ENCODE results near the gene SKI. TPM values are rescaled to one million over a fixed set of nuclear protein-coding genes. Genes with fewer than 3 reads are reported as not detected.

Gene SKI
- total RNA-seq, 1 experiment from 2014 or later, result 28.3 TPM

- ATAC-seq (no peak), DNase-seq (no peak)
- ChIA-PET CTCF (interaction anchor here (1.0 kb wide), 1 partner anchor 112 kb away, joined by 3 read pairs; no protein-coding TSS in a partner anchor), POLR2A (ENCODE audit: unreplicated experiment) (no interaction called here)
- H3K4me2 ChIP-seq (ENCODE audit: low read length), result no peak overlapping the region
- no peak overlapping the region for H3K4me3 ChIP-seq (ENCODE audit: low read length)
- peaks cover 42% of the 10 kb centered on the region for H3K4me1 ChIP-seq (ENCODE audit: insufficient read depth, low read length)
- H3K27ac ChIP-seq (ENCODE audit: low read length), result no peak overlapping the region
- H3K9ac ChIP-seq (ENCODE audit: low read length), result no peak overlapping the region
- TF ChIP-seq EZH2phosphoT487 (IDR thresholded peaks at IDR 0.05; ENCODE audit: borderline replicate concordance, low read length) (no peak), CTCF (conservative IDR thresholded peaks at IDR 0.05; ENCODE audit: low read depth, low read length) (no peak), EZH2 (IDR thresholded peaks at IDR 0.05; ENCODE audit: low read length, unreplicated experiment) (no peak)
- no TSS peak for BruUV-seq (replicated peaks)
- no peaks in the 10 kb centered on the region for H3K9me2 ChIP-seq (replicated peaks; ENCODE audit: low read length)
- no peaks in the 10 kb centered on the region for H3K36me3 ChIP-seq (ENCODE audit: low read depth, low read length)
- no peak overlapping the region for H2AFZ ChIP-seq (ENCODE audit: low read length)
- no peaks in the 10 kb centered on the region for H4K20me1 ChIP-seq (ENCODE audit: low read length)
- intact Hi-C loops (cut with micrococcal nuclease), result no loop called here
- H3K27me3 ChIP-seq (ENCODE audit: low read length), result no peaks in the 10 kb centered on the region
- H3K9me3 ChIP-seq (ENCODE audit: low read length), result no peaks in the 10 kb centered on the region
- no peaks in the 10 kb centered on the region for H3F3A ChIP-seq (ENCODE audit: low read length, unreplicated experiment)
- peaks cover 13% of the 10 kb centered on the region for H3K79me2 ChIP-seq (ENCODE audit: low read length)
Observed at GRCh38 chr1:2202843-2203601, 25.1 kb upstream of the SKI start.

GRCh38 chr1:2203671-2204414, 24.3 kb upstream of the SKI start:
- intact Hi-C loops (cut with micrococcal nuclease), result no loop called here
- no peaks in the 10 kb centered on the region for H3K27me3 ChIP-seq (ENCODE audit: low read length)
- no peaks in the 10 kb centered on the region for H3F3A ChIP-seq (ENCODE audit: low read length, unreplicated experiment)
- peak overlapping the region; percentile 64 for H3K4me3 ChIP-seq (ENCODE audit: low read length)
- ATAC-seq (no peak), DNase-seq (no peak)
- H3K9me2 ChIP-seq (replicated peaks; ENCODE audit: low read length), result no peaks in the 10 kb centered on the region
- peaks cover 13% of the 10 kb centered on the region for H3K79me2 ChIP-seq (ENCODE audit: low read length)
- H3K9ac ChIP-seq (ENCODE audit: low read length), result no peak overlapping the region; the same call in 1 of the 2 replicates
- TF ChIP-seq EZH2 (IDR thresholded peaks at IDR 0.05; ENCODE audit: low read length, unreplicated experiment) (no peak), CTCF (conservative IDR thresholded peaks at IDR 0.05; ENCODE audit: low read depth, low read length) (no peak), EZH2phosphoT487 (IDR thresholded peaks at IDR 0.05; ENCODE audit: borderline replicate concordance, low read length) (no peak)
- H3K9me3 ChIP-seq (ENCODE audit: low read length), result no peaks in the 10 kb centered on the region
- H3K4me1 ChIP-seq (ENCODE audit: insufficient read depth, low read length), result peaks cover 41% of the 10 kb centered on the region
- peak overlapping the region; percentile 93 for H3K4me2 ChIP-seq (ENCODE audit: low read length)
- H2AFZ ChIP-seq (ENCODE audit: low read length), result peak overlapping the region; percentile 63
- ChIA-PET POLR2A (ENCODE audit: unreplicated experiment) (no interaction called here), CTCF (interaction anchor here (1.4 kb wide), 1 partner anchor 178 kb away, joined by 4 read pairs; no protein-coding TSS in a partner anchor)
- no peak overlapping the region for H3K27ac ChIP-seq (ENCODE audit: low read length)
- H4K20me1 ChIP-seq (ENCODE audit: low read length), result no peaks in the 10 kb centered on the region
- no TSS peak for BruUV-seq (replicated peaks)
- H3K36me3 ChIP-seq (ENCODE audit: low read depth, low read length), result no peaks in the 10 kb centered on the region
